ENCODE data around the gene MMP7.

The MMP7 gene, protein sequence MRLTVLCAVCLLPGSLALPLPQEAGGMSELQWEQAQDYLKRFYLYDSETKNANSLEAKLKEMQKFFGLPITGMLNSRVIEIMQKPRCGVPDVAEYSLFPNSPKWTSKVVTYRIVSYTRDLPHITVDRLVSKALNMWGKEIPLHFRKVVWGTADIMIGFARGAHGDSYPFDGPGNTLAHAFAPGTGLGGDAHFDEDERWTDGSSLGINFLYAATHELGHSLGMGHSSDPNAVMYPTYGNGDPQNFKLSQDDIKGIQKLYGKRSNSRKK

GRCh38 chr11:102530558-102530957 lies at the start of gene MMP7:
Gene MMP7 (minus strand): TSS chr11:102530747. CDS start chr11:102530700, 47 bp downstream.
- DNase-seq (ENCODE audit: low spot score): no peak

DNA sequence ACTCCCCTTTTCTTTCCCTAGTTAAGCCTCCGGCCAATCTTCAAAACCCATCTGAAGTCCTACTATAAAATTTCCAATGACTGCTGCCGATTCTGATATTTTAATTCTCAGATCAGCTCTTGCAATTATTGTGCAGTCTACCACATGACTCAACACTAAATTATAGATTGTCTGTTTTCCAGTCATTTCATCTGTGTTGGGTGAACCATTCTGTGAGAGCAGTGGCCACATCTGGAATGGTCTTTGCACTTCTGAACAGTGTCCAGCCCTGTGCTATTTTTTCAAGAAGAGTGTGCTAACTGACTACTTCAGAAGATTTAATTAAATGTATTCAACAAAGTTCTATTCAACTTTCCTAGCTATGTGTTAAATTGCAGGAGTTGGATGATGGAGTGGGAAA lies 47.2 kb upstream of the MMP7 start:
- no peak for DNase-seq (ENCODE audit: low spot score)

GRCh38 chr11:102577182-102577581 lies 46.6 kb upstream of the MMP7 start:
- peak; percentile 64 for DNase-seq (ENCODE audit: low spot score)

- no peak for DNase-seq (ENCODE audit: low spot score)
These were observed 45.8 kb upstream of the MMP7 start for GRCh38 chr11:102576350-102576749.

- no peak for DNase-seq (ENCODE audit: low spot score)
These were observed 44.5 kb upstream of the MMP7 start for GRCh38 chr11:102575012-102575411.

DNA sequence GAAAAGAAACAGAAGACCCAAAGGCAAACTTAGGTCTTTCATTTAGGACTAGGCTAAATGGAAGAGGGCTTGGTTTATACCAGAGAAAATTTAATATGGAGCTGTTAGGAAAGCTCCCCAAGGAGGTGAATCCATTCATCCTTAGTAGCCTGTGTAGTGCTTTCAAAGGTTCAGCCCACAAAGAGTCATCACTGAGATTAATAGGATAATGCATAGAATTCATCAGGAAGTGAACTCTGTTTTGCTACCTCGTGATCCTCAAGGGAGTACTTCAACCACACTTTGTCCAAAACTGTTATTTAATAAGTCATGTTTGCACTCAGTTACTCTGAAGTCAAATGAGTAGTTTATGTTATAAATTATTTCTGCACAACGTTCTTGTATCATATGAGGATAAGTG lies 43.3 kb upstream of the MMP7 start:
- DNase-seq (ENCODE audit: low spot score): no peak

DNA sequence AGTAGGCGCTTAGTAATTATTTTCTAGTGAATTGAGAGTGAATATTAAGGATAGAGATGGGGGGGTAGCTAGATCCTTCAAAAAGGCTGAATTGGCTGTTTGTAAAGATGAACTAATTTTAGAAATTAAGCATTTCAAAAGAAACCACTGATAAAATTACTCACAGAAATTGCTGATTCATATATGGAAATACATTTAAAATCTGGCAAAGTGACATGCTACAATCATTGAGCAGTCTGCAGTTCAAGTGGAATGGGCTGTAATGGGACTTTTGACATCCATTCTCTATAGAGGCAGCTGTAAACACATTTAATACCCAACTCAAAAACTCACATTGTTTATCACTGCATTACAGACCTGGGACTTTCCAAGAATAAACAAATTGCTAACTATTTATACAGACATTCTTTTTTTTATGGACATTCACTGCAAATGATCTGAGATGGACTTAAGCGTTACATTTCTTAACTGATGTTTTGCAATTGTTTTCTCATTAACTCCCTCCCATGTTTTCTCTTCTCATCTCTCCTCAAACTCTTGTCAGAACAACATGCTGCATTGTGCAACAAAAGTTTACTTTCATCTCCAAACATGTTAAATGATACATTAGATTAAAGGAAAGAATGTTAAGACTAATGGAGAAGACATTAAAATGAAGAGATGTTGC lies 42.1 kb upstream of the MMP7 start:
- DNase-seq (ENCODE audit: low spot score): no peak

GRCh38 chr11:102568851-102569250 lies 38.3 kb upstream of the MMP7 start:
- no peak for DNase-seq (ENCODE audit: low spot score)

DNA sequence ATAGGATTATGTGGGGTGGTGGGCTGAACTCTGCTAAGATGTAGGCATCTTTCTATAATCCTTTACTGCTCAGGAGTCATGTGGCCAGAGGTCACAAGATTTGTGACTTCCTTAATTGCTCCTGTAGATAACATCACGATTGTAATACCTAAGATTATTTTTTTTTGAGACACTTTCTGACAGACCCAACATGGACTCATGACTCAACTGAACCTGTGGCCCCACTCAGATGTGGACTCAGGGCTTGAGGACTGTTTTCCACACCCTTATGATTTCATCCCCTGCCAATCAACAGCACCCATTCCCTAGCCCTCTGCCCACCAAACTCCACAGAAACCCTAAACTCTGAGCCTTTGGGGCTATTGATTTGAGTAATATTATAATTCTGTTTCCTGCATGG lies 35.6 kb upstream of the MMP7 start:
- DNase-seq (ENCODE audit: low spot score): no peak

DNA sequence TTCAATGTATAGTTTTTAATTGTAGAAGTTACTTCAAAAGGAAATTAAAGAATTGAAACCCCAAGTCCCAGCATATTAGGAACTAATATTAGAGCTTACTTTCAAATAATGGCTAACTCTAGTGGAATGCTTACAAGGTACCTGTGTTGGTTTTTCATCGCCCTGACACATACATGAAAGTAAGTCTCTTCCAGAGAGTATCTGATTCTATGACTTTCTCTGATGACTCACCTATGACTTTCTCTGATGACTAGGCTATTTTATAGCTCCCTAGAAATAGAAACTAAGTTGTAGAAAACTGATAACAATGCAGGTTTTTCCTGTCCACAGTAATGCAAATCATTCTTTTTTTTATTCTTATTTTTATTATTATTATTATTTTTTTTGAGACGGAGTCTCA lies 33.6 kb upstream of the MMP7 start:
- DNase-seq (ENCODE audit: low spot score): peak; percentile 62

DNA sequence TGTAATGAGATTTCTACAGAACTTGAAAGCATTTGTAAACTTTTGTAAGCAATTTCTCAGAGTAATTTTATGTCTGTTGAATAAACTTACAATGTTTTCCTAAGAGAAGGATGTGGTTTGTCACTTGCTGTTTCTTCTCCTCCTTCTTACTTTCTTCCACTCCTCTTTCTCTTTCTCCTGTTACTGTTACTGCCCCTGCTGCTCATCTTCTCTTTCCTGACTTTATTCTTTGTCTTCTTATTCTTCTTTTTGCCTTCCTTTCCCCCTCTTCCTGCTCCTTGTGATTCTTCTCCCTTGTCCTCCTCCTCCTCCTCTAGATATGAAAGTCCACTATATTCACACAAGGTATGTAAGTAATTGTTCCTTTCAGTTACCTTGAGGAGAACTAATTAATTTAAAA lies 31.1 kb upstream of the MMP7 start:
- no peak for DNase-seq (ENCODE audit: low spot score)

DNA sequence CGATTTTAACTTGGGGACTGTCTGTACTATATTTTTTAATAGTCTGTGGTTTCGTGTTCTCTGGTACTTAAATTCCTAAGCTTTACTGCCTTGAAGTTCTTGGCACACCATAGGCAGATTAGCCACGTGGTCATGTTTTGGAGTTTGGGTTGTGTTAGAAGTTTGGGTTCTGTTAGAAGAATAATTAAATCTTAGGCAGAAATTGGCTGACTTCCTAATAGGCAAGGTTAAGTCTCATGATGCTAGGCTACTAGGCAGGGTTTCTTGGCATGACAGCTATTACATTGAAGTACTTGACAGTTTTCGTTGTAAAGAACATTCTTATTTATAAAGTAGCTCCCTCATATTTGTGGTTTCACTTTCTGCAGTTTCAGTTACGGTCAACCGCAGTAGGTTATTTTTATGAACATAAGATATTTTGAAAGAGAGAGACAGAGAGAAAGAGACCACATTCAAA lies 30.0 kb upstream of the MMP7 start:
- DNase-seq (ENCODE audit: low spot score): peak; percentile 64

GRCh38 chr11:102559839-102560238 lies 29.3 kb upstream of the MMP7 start:
- no peak for DNase-seq (ENCODE audit: low spot score)

DNA sequence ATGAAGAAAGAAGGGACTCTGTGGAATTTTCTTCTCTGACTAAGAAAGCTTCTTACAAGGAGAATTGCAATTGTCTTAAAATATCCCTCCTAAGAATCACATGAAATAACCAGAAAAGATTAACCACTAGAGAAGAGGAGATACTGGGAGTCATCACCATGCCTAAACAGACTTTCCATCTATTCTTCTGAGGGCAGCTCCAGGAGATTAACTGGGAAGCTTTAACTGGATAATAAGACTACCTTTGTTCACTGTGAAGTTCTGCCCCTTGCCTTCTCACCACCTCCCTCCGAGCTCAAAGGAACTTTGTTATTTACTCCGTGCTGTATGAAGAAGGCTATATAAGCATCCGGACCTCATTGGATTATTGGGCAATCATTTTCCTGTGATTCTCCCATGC lies 24.5 kb upstream of the MMP7 start:
- DNase-seq (ENCODE audit: low spot score): no peak

GRCh38 chr11:102553835-102554282 lies 23.3 kb upstream of the MMP7 start:
- DNase-seq (ENCODE audit: low spot score): no peak

DNA sequence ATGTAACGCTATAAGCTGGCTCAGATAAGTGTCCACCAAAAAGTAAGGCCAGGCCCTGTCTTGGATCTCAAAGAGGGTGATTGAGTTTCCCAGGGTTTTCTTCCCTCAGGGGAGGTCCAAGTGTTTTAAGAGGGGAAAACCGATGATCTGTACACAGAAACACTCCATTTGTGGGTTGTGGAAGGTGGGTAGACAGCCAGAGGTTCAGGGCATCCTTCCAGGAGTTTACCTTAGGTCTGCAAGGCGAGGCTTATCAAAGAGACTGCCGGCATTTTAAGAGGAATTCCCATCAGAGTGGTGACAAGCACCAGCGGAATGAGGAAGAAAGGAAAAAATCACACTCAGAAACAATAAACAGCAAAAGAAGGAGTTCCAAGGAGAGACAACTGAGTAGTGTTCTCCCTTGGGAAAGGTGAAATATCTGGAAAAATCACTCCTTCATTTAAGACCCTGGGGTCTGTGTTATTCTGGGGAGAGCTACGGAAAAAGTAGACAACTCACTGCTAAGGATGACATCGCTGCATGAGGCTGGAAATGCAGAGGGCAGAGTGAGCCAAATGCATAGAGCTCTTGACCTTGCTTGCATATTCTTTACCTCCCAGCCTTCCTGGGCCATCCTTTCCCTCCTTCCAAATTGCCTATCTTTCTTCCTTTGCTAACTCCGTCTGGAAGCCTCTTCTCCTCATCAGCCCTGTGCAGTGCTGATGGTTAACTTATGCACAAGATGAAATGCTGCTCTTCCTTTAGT lies 22.1 kb upstream of the MMP7 start:
- no peak for DNase-seq (ENCODE audit: low spot score)

- DNase-seq (ENCODE audit: low spot score): no peak
These were observed 21.5 kb upstream of the MMP7 start for GRCh38 chr11:102552020-102552419.

- no peak for DNase-seq (ENCODE audit: low spot score)
These were observed 20.7 kb upstream of the MMP7 start for GRCh38 chr11:102551169-102551781.

- no peak for DNase-seq (ENCODE audit: low spot score)
These were observed 16.4 kb upstream of the MMP7 start for GRCh38 chr11:102546923-102547471.

DNA sequence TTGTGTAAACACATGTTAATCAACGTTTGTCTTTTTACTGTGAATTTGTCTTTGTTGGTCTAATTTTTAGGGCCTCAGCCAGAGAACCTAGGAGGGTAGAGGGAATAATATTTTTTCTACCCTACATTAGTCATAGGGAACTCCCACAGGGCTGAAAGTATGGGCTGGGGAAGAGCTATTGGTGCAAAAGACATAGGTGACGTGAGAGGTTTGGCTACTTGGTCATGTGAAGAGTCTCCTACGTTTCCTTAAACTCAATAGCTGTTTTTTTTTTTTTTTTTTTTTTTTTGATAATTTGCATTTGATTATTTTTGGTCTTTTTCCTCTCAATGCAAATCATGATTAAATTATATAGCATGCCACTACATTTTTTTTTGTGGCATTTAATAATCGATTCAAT lies 15.9 kb upstream of the MMP7 start:
- no peak for DNase-seq (ENCODE audit: low spot score)

GRCh38 chr11:102545701-102546100 lies 15.2 kb upstream of the MMP7 start:
- peak; percentile 22 for DNase-seq (ENCODE audit: low spot score)

- DNase-seq (ENCODE audit: low spot score): no peak
These were observed 14.0 kb upstream of the MMP7 start for GRCh38 chr11:102544594-102544993.
